ENCODE results near the gene NGDN.

The NGDN gene

DNA sequence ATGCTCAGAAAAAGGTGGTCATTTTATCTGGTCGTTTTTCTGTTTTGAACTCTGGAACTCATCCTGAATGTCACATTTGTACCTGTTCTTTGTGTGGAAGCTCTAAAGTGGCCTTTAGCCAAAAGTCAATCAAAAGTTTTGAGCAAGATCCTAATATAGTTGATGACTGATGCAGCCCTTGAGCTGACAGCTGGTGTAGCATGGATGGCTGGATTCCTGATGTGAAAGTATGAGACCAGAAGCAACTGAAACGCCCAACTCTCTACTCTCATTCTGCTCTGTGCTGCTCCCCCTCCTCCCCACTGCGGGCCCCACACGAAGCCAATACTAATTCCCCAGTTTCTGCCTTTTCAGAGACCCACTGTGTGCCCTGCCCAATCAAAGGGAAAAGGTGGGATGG lies 23.7 kb upstream of the NGDN start:
- no peaks in the 10 kb centered on the region for H3K9me3 ChIP-seq (ENCODE audit: control insufficient read depth, insufficient read depth, low read depth, low read length)
- H3K36me3 ChIP-seq (ENCODE audit: control insufficient read depth in 2 of 2, insufficient read depth in 1 of 2, low read length in 2 of 2) = no peaks in the 10 kb centered on the region
- CTCF ChIA-PET = interaction anchor here (0.6 to 0.7 kb wide), 2 partner anchors 369 to 480 kb away, joined by 3 read pairs; no protein-coding TSS in a partner anchor
- H3K4me3 ChIP-seq (ENCODE audit: low read depth, low read length) = no peak overlapping the region
- no peaks in the 10 kb centered on the region for H3K4me1 ChIP-seq (ENCODE audit: control insufficient read depth, insufficient read depth, low read length)
- POLR2A ChIA-PET = interaction anchor here (0.7 kb wide), 1 partner anchor 143 kb away, joined by 4 read pairs; the partner anchor contains the start of gene PPP1R3E
- TF ChIP-seq, protein P1, sequence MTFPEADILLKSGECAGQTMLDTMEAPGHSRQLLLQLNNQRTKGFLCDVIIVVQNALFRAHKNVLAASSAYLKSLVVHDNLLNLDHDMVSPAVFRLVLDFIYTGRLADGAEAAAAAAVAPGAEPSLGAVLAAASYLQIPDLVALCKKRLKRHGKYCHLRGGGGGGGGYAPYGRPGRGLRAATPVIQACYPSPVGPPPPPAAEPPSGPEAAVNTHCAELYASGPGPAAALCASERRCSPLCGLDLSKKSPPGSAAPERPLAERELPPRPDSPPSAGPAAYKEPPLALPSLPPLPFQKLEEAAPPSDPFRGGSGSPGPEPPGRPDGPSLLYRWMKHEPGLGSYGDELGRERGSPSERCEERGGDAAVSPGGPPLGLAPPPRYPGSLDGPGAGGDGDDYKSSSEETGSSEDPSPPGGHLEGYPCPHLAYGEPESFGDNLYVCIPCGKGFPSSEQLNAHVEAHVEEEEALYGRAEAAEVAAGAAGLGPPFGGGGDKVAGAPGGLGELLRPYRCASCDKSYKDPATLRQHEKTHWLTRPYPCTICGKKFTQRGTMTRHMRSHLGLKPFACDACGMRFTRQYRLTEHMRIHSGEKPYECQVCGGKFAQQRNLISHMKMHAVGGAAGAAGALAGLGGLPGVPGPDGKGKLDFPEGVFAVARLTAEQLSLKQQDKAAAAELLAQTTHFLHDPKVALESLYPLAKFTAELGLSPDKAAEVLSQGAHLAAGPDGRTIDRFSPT (tag by site-specific recombination; IDR thresholded peaks at IDR 0.05) = no peak
- TF ChIP-seq, protein P2, sequence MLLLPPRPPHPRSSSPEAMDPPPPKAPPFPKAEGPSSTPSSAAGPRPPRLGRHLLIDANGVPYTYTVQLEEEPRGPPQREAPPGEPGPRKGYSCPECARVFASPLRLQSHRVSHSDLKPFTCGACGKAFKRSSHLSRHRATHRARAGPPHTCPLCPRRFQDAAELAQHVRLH (tag by site-specific recombination; IDR thresholded peaks at IDR 0.05) = no peak
- TF ChIP-seq ZNF391 (tag by site-specific recombination; IDR thresholded peaks at IDR 0.05; ENCODE audit: borderline replicate concordance, low read depth) (no peak), ZFP41 (tag by site-specific recombination; IDR thresholded peaks at IDR 0.05; ENCODE audit: borderline replicate concordance) (no peak), ZNF146 (tag by site-specific recombination; IDR thresholded peaks at IDR 0.05) (no peak), ZNF114 (tag by site-specific recombination; IDR thresholded peaks at IDR 0.05) (no peak), ZNF157 (tag by site-specific recombination; IDR thresholded peaks at IDR 0.05) (no peak), ZNF473 (tag by site-specific recombination; IDR thresholded peaks at IDR 0.05) (no peak)
- TF ChIP-seq, protein P3, sequence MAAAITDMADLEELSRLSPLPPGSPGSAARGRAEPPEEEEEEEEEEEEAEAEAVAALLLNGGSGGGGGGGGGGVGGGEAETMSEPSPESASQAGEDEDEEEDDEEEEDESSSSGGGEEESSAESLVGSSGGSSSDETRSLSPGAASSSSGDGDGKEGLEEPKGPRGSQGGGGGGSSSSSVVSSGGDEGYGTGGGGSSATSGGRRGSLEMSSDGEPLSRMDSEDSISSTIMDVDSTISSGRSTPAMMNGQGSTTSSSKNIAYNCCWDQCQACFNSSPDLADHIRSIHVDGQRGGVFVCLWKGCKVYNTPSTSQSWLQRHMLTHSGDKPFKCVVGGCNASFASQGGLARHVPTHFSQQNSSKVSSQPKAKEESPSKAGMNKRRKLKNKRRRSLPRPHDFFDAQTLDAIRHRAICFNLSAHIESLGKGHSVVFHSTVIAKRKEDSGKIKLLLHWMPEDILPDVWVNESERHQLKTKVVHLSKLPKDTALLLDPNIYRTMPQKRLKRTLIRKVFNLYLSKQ (tag by site-specific recombination; IDR thresholded peaks at IDR 0.05; ENCODE audit: borderline replicate concordance) = no peak
- no peak overlapping the region for H3K27ac ChIP-seq (ENCODE audit: extremely low read depth, low read depth, low read length)

DNA sequence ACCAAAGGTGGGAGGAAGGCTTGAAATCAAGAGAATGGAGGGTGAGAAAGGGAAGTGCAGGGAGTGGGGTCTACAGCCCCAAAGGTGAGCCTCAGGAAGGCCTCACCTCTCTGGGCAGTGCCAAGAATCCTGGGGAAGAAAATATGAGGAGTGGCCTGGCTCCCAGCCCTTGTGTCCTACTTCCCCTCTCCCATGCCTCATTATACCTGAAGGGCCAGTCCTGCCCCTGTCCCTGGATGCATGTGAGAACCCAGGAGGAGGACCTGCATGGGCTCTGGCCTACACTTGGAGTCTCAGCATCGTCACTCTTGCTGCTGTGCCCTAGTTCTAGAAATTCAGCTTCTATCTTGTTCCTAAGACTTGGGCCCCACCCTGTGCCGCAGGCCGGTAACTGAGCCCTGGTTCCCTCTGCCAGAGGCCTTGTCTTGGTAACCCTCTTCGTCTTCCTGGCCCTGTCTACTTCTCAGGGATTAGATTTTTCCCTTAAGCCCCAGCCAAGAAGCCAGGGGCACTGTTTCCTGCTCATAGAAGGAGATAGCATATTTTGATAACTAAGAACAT lies 23.1 kb upstream of the NGDN start:
- TF ChIP-seq ZNF560 (tag by site-specific recombination; IDR thresholded peaks at IDR 0.05; ENCODE audit: borderline replicate concordance) = no peak
- TF ChIP-seq, protein P4, sequence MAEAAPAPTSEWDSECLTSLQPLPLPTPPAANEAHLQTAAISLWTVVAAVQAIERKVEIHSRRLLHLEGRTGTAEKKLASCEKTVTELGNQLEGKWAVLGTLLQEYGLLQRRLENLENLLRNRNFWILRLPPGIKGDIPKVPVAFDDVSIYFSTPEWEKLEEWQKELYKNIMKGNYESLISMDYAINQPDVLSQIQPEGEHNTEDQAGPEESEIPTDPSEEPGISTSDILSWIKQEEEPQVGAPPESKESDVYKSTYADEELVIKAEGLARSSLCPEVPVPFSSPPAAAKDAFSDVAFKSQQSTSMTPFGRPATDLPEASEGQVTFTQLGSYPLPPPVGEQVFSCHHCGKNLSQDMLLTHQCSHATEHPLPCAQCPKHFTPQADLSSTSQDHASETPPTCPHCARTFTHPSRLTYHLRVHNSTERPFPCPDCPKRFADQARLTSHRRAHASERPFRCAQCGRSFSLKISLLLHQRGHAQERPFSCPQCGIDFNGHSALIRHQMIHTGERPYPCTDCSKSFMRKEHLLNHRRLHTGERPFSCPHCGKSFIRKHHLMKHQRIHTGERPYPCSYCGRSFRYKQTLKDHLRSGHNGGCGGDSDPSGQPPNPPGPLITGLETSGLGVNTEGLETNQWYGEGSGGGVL (tag by site-specific recombination; IDR thresholded peaks at IDR 0.05) = no peak
- no peak for TF ChIP-seq ZNF391 (tag by site-specific recombination; IDR thresholded peaks at IDR 0.05; ENCODE audit: borderline replicate concordance, low read depth)
- TF ChIP-seq ZNF830 (tag by site-specific recombination; IDR thresholded peaks at IDR 0.05; ENCODE audit: low read depth) = no peak
- H3K4me3 ChIP-seq (ENCODE audit: low read depth, low read length) = no peak overlapping the region
- no peaks in the 10 kb centered on the region for H3K9me3 ChIP-seq (ENCODE audit: control insufficient read depth, insufficient read depth, low read depth, low read length)
- no peaks in the 10 kb centered on the region for H3K36me3 ChIP-seq (ENCODE audit: control insufficient read depth in 2 of 2, insufficient read depth in 1 of 2, low read length in 2 of 2)
- POLR2A ChIA-PET = interaction anchor here (0.7 kb wide), 1 partner anchor 144 kb away, joined by 4 read pairs; the partner anchor contains the start of gene PPP1R3E
- CTCF ChIA-PET = interaction anchor here (0.7 to 1.4 kb wide), 3 partner anchors 66 to 479 kb away, joined by 3 to 6 read pairs (median 4); no protein-coding TSS in a partner anchor
- H3K27ac ChIP-seq (ENCODE audit: extremely low read depth, low read depth, low read length) = no peak overlapping the region
- H3K4me1 ChIP-seq (ENCODE audit: control insufficient read depth, insufficient read depth, low read length) = no peaks in the 10 kb centered on the region
